Fibroblast of skin of scalp (primary cell): ENCODE data around the gene FIGNL2. TPM values are rescaled to one million over a fixed set of nuclear protein-coding genes. Genes with fewer than 3 reads are reported as not detected.
A peak's percentile ranks its signal among the peaks of the same experiment; 100 is the strongest.
"Not testable (repeated sequence)": the region's sequence is repeated elsewhere in the genome, so short reads cannot be mapped to it uniquely, and the experiment has no call there.

Experiments
- DNase-seq: peaks from one replicate; pipeline ENCODE4 v3.0.0-alpha.2; 2013
- polyA plus RNA-seq, 2 experiments: library from polyadenylated mRNA; unstranded; fragments of 120-200 nt; gene quantifications; one replicate each; pipeline ENCODE4 v1.2.1, GENCODE V29; 2013; ENCODE audit not compliant: insufficient read length in 2 of 2

Gene FIGNL2
- 0.05 TPM for polyA plus RNA-seq (2013, experiment 1 of 2; ENCODE audit: insufficient read length)
- polyA plus RNA-seq (2013, experiment 2 of 2; ENCODE audit: insufficient read length): 0.11 TPM

GRCh38 chr12:51848326-51848727 lies at the start of gene FIGNL2:
TSS of gene FIGNL2 (minus strand) at chr12:51848718. CDS start at chr12:51822413, 26,305 bp downstream.
- no peak for DNase-seq

GRCh38 chr12:51897181-51897580 lies 48.7 kb upstream of the FIGNL2 start:
- DNase-seq: no peak

- DNase-seq: no peak
Observed at GRCh38 chr12:51896236-51896635, 47.7 kb upstream of the FIGNL2 start.

GRCh38 chr12:51895378-51896135 lies 47.0 kb upstream of the FIGNL2 start:
- no peak for DNase-seq

GRCh38 chr12:51893786-51894185 lies 45.3 kb upstream of the FIGNL2 start:
- no peak for DNase-seq

GRCh38 chr12:51891843-51892242 lies 43.3 kb upstream of the FIGNL2 start:
- DNase-seq: peak; percentile 22

- no peak for DNase-seq
Observed at GRCh38 chr12:51890511-51891171, 42.1 kb upstream of the FIGNL2 start.

- DNase-seq: no peak
Observed at GRCh38 chr12:51890133-51890464, 41.6 kb upstream of the FIGNL2 start.

GRCh38 chr12:51889216-51890132 lies 41.0 kb upstream of the FIGNL2 start:
- DNase-seq: no peak

GRCh38 chr12:51888316-51889215 lies 40.0 kb upstream of the FIGNL2 start:
- DNase-seq: no peak

- DNase-seq: no peak
Observed at GRCh38 chr12:51887476-51888315, 39.2 kb upstream of the FIGNL2 start, which contains the start of gene ANKRD33. TSS of gene ANKRD33 (plus strand) at chr12:51888103. CDS start at chr12:51888187, 84 bp downstream.

- DNase-seq: peak; percentile 91
Observed at GRCh38 chr12:51886021-51886710, 37.6 kb upstream of the FIGNL2 start.

- not testable (repeated sequence) for DNase-seq
Observed at GRCh38 chr12:51885294-51886020, 36.9 kb upstream of the FIGNL2 start.

GRCh38 chr12:51884676-51885229 lies 36.2 kb upstream of the FIGNL2 start:
- DNase-seq: no peak

- no peak for DNase-seq
Observed at GRCh38 chr12:51883998-51884675, 35.6 kb upstream of the FIGNL2 start.

- DNase-seq: no peak
Observed at GRCh38 chr12:51883295-51883694, 34.8 kb upstream of the FIGNL2 start.

GRCh38 chr12:51879102-51879501 lies 30.6 kb upstream of the FIGNL2 start:
- no peak for DNase-seq

- DNase-seq: no peak
Observed at GRCh38 chr12:51874486-51874885, 26.0 kb upstream of the FIGNL2 start.
